ENCODE results near the gene LGALS12.
"Not testable (repeated sequence)": the region's sequence is repeated elsewhere in the genome, so short reads cannot be mapped to it uniquely, and the experiment has no call there.

LGALS12 gene

DNA sequence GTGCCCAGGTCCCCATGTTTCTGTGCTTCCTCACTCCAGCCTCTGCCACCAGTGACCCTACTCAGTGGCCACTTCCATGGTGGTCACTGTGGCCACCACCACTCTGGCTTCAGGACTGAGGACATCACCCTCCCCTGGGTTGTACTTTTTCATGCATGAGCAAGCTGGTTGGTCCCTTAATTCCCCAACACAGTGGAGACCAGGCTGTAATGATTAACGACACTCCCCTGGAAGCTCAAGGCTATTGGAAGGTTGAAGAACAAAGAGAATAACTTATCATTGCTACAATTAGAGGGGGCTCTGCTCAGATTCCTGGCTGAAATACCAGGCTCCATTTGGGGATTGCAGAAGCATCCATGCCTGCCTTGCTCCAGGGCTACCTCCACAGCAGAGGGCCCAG is 41.2 kb downstream of the LGALS12 start:
- no peak for DNase-seq (ENCODE audit: extremely low read depth, low read depth)
- TF ChIP-seq, protein P1, sequence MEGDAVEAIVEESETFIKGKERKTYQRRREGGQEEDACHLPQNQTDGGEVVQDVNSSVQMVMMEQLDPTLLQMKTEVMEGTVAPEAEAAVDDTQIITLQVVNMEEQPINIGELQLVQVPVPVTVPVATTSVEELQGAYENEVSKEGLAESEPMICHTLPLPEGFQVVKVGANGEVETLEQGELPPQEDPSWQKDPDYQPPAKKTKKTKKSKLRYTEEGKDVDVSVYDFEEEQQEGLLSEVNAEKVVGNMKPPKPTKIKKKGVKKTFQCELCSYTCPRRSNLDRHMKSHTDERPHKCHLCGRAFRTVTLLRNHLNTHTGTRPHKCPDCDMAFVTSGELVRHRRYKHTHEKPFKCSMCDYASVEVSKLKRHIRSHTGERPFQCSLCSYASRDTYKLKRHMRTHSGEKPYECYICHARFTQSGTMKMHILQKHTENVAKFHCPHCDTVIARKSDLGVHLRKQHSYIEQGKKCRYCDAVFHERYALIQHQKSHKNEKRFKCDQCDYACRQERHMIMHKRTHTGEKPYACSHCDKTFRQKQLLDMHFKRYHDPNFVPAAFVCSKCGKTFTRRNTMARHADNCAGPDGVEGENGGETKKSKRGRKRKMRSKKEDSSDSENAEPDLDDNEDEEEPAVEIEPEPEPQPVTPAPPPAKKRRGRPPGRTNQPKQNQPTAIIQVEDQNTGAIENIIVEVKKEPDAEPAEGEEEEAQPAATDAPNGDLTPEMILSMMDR (IDR thresholded peaks at IDR 0.05; ENCODE audit: low read depth, low read length), result no peak

DNA sequence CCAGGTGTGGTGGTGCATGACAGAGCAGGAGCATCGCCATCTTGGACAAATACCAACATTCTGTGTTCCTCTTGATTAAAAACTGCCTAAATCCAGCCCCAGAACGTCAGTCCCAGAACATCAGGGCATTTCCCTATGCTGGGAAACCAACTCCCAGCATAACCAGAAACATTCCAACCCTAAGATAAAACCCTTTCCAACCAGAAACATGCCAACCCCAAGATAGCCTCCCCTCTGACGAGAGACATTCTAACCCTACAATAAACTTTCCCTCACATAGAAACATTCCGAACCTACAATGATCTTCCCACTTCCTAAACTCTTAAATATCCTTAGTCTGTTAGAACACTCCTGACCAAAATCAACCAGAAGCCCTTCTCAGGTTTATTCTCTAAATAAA is 42.3 kb downstream of the LGALS12 start:
- TF ChIP-seq, protein P1 (IDR thresholded peaks at IDR 0.05; ENCODE audit: low read depth, low read length), result no peak
- no peak for DNase-seq (ENCODE audit: extremely low read depth, low read depth)

DNA sequence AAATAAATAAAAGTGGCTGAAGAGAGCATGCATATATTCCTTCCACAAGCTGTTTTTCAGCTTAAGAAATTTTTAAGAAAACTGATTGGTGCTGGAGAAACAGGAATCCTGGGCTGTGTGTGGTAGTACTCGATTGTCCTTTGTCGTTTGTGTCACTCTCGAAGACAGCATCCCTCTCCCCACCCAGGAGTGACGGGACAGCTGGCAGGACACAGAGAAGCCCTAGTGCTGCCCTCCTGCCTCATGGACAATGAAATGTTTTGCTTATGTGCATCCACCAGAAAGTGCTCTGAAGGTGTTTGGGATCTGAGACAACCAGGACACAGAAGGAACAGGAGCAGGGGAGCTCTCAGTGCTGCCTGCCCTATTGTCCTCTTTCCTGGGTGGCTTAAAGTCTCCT is 43.5 kb downstream of the LGALS12 start:
- TF ChIP-seq, protein P1 (IDR thresholded peaks at IDR 0.05; ENCODE audit: low read depth, low read length), result no peak
- no peak for DNase-seq (ENCODE audit: extremely low read depth, low read depth)

DNA sequence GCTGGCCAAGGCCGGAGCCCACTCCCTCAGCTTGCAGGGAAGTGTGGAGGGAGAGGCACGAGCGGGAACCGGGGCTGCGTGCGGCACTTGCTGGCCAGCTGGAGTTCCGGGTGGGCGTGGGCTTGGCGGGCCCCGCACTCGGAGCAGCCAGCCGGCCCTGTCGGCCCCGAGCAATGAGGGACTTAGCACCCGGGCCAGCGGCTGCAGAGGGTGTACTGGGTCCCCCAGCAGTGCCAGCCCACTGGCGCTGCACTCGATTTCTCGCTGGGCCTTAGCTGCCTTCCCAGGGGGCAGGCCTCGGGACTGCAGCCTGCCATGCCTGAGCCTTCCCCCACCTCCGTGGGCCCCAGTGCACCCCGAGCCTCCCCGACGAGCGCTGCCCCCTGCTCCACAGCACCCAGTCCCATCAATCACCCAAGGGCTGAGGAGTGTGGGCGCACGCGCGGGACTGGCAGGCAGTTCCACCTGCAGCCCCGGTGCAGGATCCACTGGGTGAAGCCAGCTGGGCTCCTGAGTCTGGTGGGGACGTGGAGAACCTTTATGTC is 44.3 kb downstream of the LGALS12 start:
- DNase-seq (ENCODE audit: extremely low read depth, low read depth), result not testable (repeated sequence)

DNA sequence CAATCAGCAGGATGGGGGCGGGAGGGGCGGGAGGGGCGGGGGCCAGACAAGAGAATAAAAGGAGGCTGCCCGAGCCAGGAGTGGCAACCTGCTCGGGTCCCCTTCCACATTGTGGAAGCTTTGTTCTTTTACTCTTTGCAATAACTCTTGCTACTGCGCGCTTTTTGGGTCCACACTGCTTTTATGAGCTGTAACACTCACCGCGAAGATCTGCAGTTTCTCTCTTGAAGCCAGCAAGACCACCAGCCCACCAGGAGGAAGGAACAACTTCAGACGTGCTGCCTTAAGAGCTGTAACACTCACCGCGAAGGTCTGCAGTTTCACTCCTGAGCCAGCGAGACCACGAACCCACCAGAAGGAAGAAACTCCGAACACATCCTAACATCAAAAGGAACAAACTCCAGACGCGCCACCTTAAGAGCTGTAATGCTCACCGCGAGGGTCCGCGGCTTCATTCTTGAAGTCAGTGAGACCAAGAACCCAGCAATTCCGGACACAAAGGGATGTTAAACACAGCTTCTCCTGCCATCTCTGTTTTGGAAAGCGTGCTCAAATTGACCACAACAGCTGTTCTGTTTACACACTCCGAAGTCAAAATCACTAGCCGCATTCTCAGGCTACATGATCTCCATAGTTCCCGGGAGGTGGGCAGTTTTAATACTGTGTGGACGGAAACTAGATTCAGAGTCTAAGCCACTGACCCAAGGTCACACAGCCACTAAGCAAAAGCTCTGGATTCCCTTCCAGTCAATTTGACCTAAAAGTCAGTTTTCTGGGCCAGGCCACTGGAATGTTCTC is 45.4 kb downstream of the LGALS12 start:
- TF ChIP-seq, protein P1 (IDR thresholded peaks at IDR 0.05; ENCODE audit: low read depth, low read length), result no peak
- DNase-seq (ENCODE audit: extremely low read depth, low read depth), result no peak

DNA sequence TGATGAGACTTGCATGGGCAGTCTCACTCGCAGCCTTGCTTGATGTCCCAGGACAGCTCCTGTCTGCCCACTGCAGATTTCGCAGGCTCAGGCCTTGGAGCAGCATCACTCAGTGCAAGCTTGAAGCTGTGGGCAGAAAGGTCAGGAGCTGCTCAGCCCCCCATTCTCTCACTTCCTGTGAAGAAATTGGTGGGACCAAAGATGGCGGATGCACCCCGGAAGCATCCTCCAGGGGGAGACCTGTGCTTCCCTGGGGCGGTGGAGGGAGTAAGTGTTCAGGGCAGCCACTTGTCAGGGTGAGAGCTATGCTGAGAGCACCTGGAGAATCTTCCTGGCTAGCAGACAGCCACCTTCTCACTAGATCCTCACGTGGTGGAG is 46.0 kb downstream of the LGALS12 start:
- TF ChIP-seq, protein P1 (IDR thresholded peaks at IDR 0.05; ENCODE audit: low read depth, low read length), result no peak
- no peak for DNase-seq (ENCODE audit: extremely low read depth, low read depth)

DNA sequence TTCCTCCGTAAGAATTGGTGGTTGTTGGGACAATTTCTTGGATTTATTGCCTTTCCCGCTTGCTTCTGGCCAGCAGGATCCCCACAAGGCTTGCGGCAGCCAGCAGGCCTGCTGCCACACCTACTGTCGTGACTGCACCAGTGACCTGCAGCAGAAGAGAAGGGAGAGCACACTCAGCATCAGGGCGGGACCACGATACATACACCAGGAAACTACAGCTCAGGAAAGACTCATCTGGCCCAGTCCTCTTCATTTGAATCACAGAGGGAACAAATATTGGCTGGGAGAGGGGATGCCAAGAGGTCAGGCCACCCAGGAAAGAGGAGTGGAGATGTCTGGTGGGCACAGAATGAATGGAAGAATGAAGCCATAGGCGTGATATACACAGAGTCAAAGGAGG is 47.0 kb downstream of the LGALS12 start:
- TF ChIP-seq, protein P1 (IDR thresholded peaks at IDR 0.05; ENCODE audit: low read depth, low read length), result no peak
- no peak for DNase-seq (ENCODE audit: extremely low read depth, low read depth)

DNA sequence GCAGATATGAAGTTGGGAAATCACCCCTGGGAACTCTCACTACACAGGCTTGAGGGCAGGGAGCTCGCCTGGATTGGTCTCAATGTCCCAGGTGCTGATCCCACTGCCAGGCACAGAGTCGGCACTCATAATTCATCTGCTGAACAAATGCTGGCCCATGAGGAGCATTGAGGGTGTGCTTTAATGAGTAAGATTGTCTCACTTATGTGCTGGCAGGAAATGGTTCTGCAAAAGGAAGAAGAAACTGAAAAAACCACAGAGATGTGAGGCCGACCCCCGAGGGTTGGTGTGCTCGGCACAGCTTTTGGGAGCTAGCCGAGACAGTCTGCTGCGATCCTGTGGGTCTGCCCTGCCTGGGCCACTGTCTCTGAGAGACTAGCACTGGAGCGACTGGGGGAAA is 47.9 kb downstream of the LGALS12 start:
- TF ChIP-seq, protein P1 (IDR thresholded peaks at IDR 0.05; ENCODE audit: low read depth, low read length), result no peak
- DNase-seq (ENCODE audit: extremely low read depth, low read depth), result no peak
